Measurements from ENCODE around the gene CWC25. TPM values are rescaled to one million over a fixed set of nuclear protein-coding genes. Genes with fewer than 3 reads are reported as not detected.

The CWC25 gene
- total RNA-seq, 1 donor from 2014 or later, result 9.6 TPM

GRCh38 chr17:38777641-38778250 lies 47.4 kb downstream of the CWC25 start:
- DNase-seq (ENCODE audit: low read depth), result no peak
- no peak for TF ChIP-seq CTCF (conservative IDR thresholded peaks at IDR 0.05; ENCODE audit: low read depth, low read length)
- H3K4me3 ChIP-seq (ENCODE audit: low read depth, low read length), result no peak overlapping the region

GRCh38 chr17:38773258-38773657 lies 51.9 kb downstream of the CWC25 start:
- DNase-seq (ENCODE audit: low read depth), result no peak
- H3K4me3 ChIP-seq (ENCODE audit: low read depth, low read length), result no peak overlapping the region
- no peak for TF ChIP-seq CTCF (conservative IDR thresholded peaks at IDR 0.05; ENCODE audit: low read depth, low read length)

GRCh38 chr17:38768417-38768816 lies 56.7 kb downstream of the CWC25 start:
- DNase-seq (ENCODE audit: low read depth), result no peak
- H3K4me3 ChIP-seq (ENCODE audit: low read depth, low read length), result no peak overlapping the region
- no peak for TF ChIP-seq CTCF (conservative IDR thresholded peaks at IDR 0.05; ENCODE audit: low read depth, low read length)

GRCh38 chr17:38766341-38766740 lies 58.8 kb downstream of the CWC25 start:
- TF ChIP-seq CTCF (conservative IDR thresholded peaks at IDR 0.05; ENCODE audit: low read depth, low read length), result no peak
- no peak overlapping the region for H3K4me3 ChIP-seq (ENCODE audit: low read depth, low read length)
- DNase-seq (ENCODE audit: low read depth), result no peak

DNA sequence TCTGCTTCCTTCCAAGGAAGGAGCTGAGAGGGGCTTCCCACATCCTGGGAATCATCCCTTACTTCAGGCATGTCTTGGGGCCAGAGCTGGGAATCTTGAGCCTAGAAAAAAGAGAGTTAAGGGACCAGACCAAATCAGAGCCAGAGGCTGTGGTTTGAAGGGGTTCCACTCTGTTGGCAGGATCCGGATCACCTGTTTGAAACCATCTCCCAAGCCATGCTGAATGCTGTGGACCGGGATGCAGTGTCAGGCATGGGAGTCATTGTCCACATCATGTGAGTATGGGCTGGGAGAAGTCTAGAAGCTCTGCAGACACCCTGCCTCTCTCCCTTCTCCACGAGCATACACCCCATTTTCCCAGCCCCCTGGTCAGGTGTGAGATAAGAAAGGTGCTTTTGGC lies 62.9 kb downstream of the CWC25 start:
- DNase-seq (ENCODE audit: low read depth), result no peak
- TF ChIP-seq CTCF (conservative IDR thresholded peaks at IDR 0.05; ENCODE audit: low read depth, low read length), result no peak
- H3K4me3 ChIP-seq (ENCODE audit: low read depth, low read length), result no peak overlapping the region

GRCh38 chr17:38761612-38762011 lies 63.5 kb downstream of the CWC25 start:
- peak; percentile 59 for TF ChIP-seq CTCF (conservative IDR thresholded peaks at IDR 0.05; ENCODE audit: low read depth, low read length)
- no peak for DNase-seq (ENCODE audit: low read depth)
- no peak overlapping the region for H3K4me3 ChIP-seq (ENCODE audit: low read depth, low read length)

- TF ChIP-seq CTCF (conservative IDR thresholded peaks at IDR 0.05; ENCODE audit: low read depth, low read length), result no peak
- DNase-seq (ENCODE audit: low read depth), result no peak
- peak overlapping the region; percentile 99 for H3K4me3 ChIP-seq (ENCODE audit: low read depth, low read length)
Measured at GRCh38 chr17:38753071-38753506, 72.0 kb downstream of the CWC25 start.

Data from epithelial cell of proximal tubule (primary cell).